K562 (cell line): ENCODE results near the gene PGM5. TPM values are rescaled to one million over a fixed set of nuclear protein-coding genes. Genes with fewer than 3 reads are reported as not detected.

Source experiments
- ELF1 ChIP-seq: fragments of 200-800 bp; sonication (Bioruptor generic); IDR thresholded peaks from 2 replicates; pipeline ENCODE4 v1.6.1; 2016; ENCODE audit warnings: missing genetic modification characterization, missing compliant biosample characterization
- ZNF274 ChIP-seq: IDR thresholded peaks from 2 replicates; pipeline ENCODE4 v1.6.1; 2011; ENCODE audit warnings: low read depth, mild to moderate bottlenecking, low read length, moderate library complexity, borderline replicate concordance
- polyA plus RNA-seq, 8 experiments: library from polyadenylated mRNA; depleted of rRNA in 4 of 8; stranded (reverse) in 5 of 8; unstranded in 3 of 8; fragments of >200 nt; fragmentation: Nextera tagmentation in 2 of 8; fragmentation: Illumina TruSeq in 1 of 8; extraction: Ambion mirVana in 2 of 8; extraction: Trizol in 1 of 8; gene quantifications; 2 replicates each; pipeline versions ENCODE4 v1.2.1 to v1.2.3, GENCODE V29; 2011 to 2014; ENCODE audit warnings: inconsistent platforms in 1 of 8, missing spikeins in 1 of 8
- total RNA-seq, 7 experiments: library from RNA; depleted of rRNA in 6 of 7; stranded (reverse); fragments of >200 nt in 6 of 7; fragmentation: Illumina TruSeq in 2 of 7; extraction: Trizol in 2 of 7; gene quantifications; 2 replicates each; pipeline versions ENCODE4 v1.2.1 to v1.2.3, GENCODE V29; 2011 to 2021; ENCODE audit warnings: low replicate concordance in 1 of 7
- TF ChIP-seq, protein P1 (sequence below): fragments of 250-450 bp; sonication (Bioruptor Pico); IDR thresholded peaks from 2 replicates; pipeline ENCODE4 v1.4.0; 2020; ENCODE audit warnings: borderline replicate concordance
- TF ChIP-seq, protein P2 (sequence below): fragments of 250-450 bp; sonication (Bioruptor Pico); IDR thresholded peaks from 2 replicates; pipeline ENCODE4 v1.8.0; 2022; ENCODE audit warnings: inconsistent platforms, mild to moderate bottlenecking, moderate library complexity, borderline replicate concordance
- TF ChIP-seq, protein P3 (sequence below): sonication (generic); formaldehyde crosslinking; IDR thresholded peaks from 2 replicates; pipeline ENCODE4 v1.8.1; 2023; ENCODE audit warnings: mild to moderate bottlenecking, missing genetic modification reagents

PGM5 gene
- total and polyA plus RNA-seq, 9 of the 15 experiments (the other 6 are each of a cell fraction or from before 2014, with no cell fraction given), result 0.03 to 0.24 (median 0.15) TPM; not detected in 1

DNA sequence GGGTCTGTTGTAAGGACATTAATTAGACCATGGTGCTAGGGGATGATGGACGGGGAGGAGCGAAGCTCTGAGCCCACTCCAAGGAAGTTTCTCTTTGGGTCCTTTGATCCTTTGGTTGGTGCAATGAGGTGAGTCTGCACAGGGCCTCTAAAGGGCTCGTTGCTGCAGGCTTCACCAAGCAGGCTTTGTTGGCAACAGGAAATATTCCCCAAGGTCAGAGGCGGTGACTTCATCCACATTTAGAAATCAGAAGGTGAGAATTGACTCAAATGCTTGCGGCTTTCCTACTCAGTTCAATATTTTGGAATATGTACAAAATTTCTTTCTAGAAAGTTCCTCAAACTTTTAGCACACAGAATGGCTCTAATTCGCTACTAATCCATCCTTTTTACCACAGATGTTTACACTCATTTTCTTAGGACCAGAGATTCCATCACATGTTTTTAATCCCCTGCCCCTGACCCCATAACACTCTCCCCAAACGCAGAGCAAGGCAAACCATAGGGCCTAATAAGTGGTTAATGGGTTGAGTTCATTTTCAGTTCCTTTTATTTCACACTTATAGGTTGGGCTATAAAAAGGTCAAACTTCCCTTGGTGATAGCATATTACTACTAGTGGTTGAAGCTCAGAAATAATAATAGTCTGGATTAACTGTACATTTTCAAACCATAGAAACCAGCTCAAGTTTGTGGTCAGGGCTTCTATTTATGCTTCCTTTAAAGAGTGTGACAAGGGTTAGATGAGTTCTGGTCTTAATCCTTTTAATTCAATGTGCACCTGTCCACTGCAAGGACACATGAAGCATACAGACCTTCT lies 221.6 kb downstream of the PGM5 start (continued):
- TF ChIP-seq, protein P1, sequence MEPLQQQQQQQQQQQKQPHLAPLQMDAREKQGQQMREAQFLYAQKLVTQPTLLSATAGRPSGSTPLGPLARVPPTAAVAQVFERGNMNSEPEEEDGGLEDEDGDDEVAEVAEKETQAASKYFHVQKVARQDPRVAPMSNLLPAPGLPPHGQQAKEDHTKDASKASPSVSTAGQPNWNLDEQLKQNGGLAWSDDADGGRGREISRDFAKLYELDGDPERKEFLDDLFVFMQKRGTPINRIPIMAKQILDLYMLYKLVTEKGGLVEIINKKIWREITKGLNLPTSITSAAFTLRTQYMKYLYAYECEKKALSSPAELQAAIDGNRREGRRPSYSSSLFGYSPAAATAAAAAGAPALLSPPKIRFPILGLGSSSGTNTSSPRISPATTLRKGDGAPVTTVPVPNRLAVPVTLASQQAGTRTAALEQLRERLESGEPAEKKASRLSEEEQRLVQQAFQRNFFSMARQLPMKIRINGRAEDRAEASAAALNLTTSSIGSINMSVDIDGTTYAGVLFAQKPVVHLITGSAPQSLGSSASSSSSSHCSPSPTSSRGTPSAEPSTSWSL (CRISPR knock-in tag), result no peak
- no peak for TF ChIP-seq ELF1
- TF ChIP-seq, protein P2, sequence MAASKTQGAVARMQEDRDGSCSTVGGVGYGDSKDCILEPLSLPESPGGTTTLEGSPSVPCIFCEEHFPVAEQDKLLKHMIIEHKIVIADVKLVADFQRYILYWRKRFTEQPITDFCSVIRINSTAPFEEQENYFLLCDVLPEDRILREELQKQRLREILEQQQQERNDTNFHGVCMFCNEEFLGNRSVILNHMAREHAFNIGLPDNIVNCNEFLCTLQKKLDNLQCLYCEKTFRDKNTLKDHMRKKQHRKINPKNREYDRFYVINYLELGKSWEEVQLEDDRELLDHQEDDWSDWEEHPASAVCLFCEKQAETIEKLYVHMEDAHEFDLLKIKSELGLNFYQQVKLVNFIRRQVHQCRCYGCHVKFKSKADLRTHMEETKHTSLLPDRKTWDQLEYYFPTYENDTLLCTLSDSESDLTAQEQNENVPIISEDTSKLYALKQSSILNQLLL (CRISPR knock-in tag), result no peak
- TF ChIP-seq, protein P3, sequence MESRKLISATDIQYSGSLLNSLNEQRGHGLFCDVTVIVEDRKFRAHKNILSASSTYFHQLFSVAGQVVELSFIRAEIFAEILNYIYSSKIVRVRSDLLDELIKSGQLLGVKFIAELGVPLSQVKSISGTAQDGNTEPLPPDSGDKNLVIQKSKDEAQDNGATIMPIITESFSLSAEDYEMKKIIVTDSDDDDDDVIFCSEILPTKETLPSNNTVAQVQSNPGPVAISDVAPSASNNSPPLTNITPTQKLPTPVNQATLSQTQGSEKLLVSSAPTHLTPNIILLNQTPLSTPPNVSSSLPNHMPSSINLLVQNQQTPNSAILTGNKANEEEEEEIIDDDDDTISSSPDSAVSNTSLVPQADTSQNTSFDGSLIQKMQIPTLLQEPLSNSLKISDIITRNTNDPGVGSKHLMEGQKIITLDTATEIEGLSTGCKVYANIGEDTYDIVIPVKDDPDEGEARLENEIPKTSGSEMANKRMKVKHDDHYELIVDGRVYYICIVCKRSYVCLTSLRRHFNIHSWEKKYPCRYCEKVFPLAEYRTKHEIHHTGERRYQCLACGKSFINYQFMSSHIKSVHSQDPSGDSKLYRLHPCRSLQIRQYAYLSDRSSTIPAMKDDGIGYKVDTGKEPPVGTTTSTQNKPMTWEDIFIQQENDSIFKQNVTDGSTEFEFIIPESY (CRISPR knock-in tag), result no peak
- no peak for TF ChIP-seq ZNF274

Other genes with a start within 250 kb of the PGM5 start
- gene ZNG1C, start 114.6 kb upstream of the PGM5 start, total RNA-seq (2014; rRNA removed), result 34.1 and 93.1 TPM in 2 replicates
- 60.8 and 68.1 TPM in 2 replicates for gene ZNG1C, start 114.6 kb upstream of the PGM5 start, total RNA-seq (2014; rRNA removed; fragmentation: Illumina TruSeq; extraction: Trizol)
- 61.2 and 65.0 TPM in 2 replicates for gene ZNG1C, start 114.6 kb upstream of the PGM5 start, total RNA-seq (2015; rRNA removed; fragmentation: Illumina TruSeq; extraction: Trizol)
- 24.2 and 29.1 TPM in 2 replicates for gene ZNG1C, start 114.6 kb upstream of the PGM5 start, total RNA-seq (2021)
- gene ZNG1C, start 114.6 kb upstream of the PGM5 start, polyA plus RNA-seq (2011; rRNA removed), result 31.5 and 43.7 TPM in 2 replicates
- 65.2 and 71.2 TPM in 2 replicates for gene ZNG1C, start 114.6 kb upstream of the PGM5 start, polyA plus RNA-seq (2014; fragmentation: Illumina TruSeq; extraction: Trizol)
- 100 to 1,000 TPM; 132 to 135 TPM for gene ZNG1C, start 114.6 kb upstream of the PGM5 start, polyA plus RNA-seq (2014; fragmentation: Nextera tagmentation; extraction: Ambion mirVana)
- gene ZNG1C, start 114.6 kb upstream of the PGM5 start, polyA plus RNA-seq (2014; rRNA removed), result 23.8 and 93.4 TPM in 2 replicates
- gene FOXD4L3, start 53.7 kb upstream of the PGM5 start, total RNA-seq (2014; rRNA removed), result 0.08 TPM in 1 of 2 replicates, not detected in the other
- gene FOXD4L3, start 53.7 kb upstream of the PGM5 start, total RNA-seq (2014; rRNA removed; fragmentation: Illumina TruSeq; extraction: Trizol), result not detected in 2 replicates
- 0.11 TPM in 1 of 2 replicates, not detected in the other for gene FOXD4L3, start 53.7 kb upstream of the PGM5 start, total RNA-seq (2015; rRNA removed; fragmentation: Illumina TruSeq; extraction: Trizol)
- gene FOXD4L3, start 53.7 kb upstream of the PGM5 start, total RNA-seq (2021), result not detected in 2 replicates
- gene FOXD4L3, start 53.7 kb upstream of the PGM5 start, polyA plus RNA-seq (2011; rRNA removed), result not detected in 2 replicates
- not detected in 2 replicates for gene FOXD4L3, start 53.7 kb upstream of the PGM5 start, polyA plus RNA-seq (2014; fragmentation: Illumina TruSeq; extraction: Trizol)
- gene FOXD4L3, start 53.7 kb upstream of the PGM5 start, polyA plus RNA-seq (2014; fragmentation: Nextera tagmentation; extraction: Ambion mirVana), result not detected
- gene FOXD4L3, start 53.7 kb upstream of the PGM5 start, polyA plus RNA-seq (2014; rRNA removed), result not detected in 2 replicates
- gene TMEM252, start 184.3 kb downstream of the PGM5 start, total RNA-seq (2014; rRNA removed), result not detected in 2 replicates
- not detected in 2 replicates for gene TMEM252, start 184.3 kb downstream of the PGM5 start, total RNA-seq (2014; rRNA removed; fragmentation: Illumina TruSeq; extraction: Trizol)
- not detected in 2 replicates for gene TMEM252, start 184.3 kb downstream of the PGM5 start, total RNA-seq (2015; rRNA removed; fragmentation: Illumina TruSeq; extraction: Trizol)
- not detected in 2 replicates for gene TMEM252, start 184.3 kb downstream of the PGM5 start, total RNA-seq (2021)
- not detected in 2 replicates for gene TMEM252, start 184.3 kb downstream of the PGM5 start, polyA plus RNA-seq (2011; rRNA removed)
- not detected in 2 replicates for gene TMEM252, start 184.3 kb downstream of the PGM5 start, polyA plus RNA-seq (2014; fragmentation: Illumina TruSeq; extraction: Trizol)
- gene TMEM252, start 184.3 kb downstream of the PGM5 start, polyA plus RNA-seq (2014; fragmentation: Nextera tagmentation; extraction: Ambion mirVana), result not detected
- gene TMEM252, start 184.3 kb downstream of the PGM5 start, polyA plus RNA-seq (2014; rRNA removed), result not detected in 2 replicates